Measurements from ENCODE around the gene ABCC8. TPM values are rescaled to one million over a fixed set of nuclear protein-coding genes. Genes with fewer than 3 reads are reported as not detected.

The ABCC8 gene
- polyA plus RNA-seq, 1 of the 3 experiments (the other 2 are of a cell fraction): 1.1 TPM

DNA sequence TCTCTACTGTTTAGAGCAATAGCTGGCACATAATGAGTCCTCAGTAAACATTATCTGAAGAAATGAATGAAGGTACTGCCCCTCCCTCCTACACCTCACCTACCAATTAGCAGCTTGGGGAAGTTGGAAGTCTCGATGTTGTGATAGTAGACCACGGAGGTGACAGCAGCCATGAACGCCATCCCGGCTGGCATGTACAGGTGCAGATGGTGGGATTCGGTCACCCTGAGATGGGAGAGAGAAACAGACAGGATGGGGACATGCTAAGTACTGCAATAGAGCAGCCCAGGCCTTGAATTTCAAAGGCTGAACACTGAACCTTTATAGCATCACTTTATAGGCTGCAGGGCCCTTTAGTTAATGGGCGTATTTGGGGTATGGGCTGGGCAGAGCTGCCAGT lies 6.6 kb downstream of the ABCC8 start:
- Histone ChIP-seq H3K79me2 (ENCODE audit: insufficient read depth) (no peaks in the 10 kb centered on the region), H3K4me2 (no peak overlapping the region), H3F3A (replicated peaks; ENCODE audit: insufficient read depth) (no peaks in the 10 kb centered on the region), H3K36me3 (replicated peaks in 1 of 2; ENCODE audit: control insufficient read depth in 1 of 2, insufficient read depth in 2 of 2, low read length in 1 of 2) (no peaks in the 10 kb centered on the region), H3K4me3 (ENCODE audit: low read depth in 2 of 2, low read length in 1 of 2) (no peak overlapping the region), H3K9me3 (no peaks in the 10 kb centered on the region), H3K27me3 (ENCODE audit: insufficient read depth) (peaks cover 6% of the 10 kb centered on the region; the same call in 1 of the 2 replicates), H3K9me2 (no peaks in the 10 kb centered on the region), H3K4me1 (ENCODE audit: control insufficient read depth in 1 of 2, insufficient read depth in 2 of 2, low read depth in 1 of 2, low read length in 1 of 2) (peaks cover 0 to 11% of the 10 kb centered on the region in 2 experiments; a peak in 1 of 4 replicates), H3K9ac (no peak overlapping the region), H3K27ac (ENCODE audit: low read depth in 2 of 2, low read length in 1 of 2) (no peak overlapping the region), H4K20me1 (ENCODE audit: insufficient read depth) (no peaks in the 10 kb centered on the region), H2AFZ (ENCODE audit: low read depth) (no peak overlapping the region)
- CTCF ChIA-PET: interaction anchor here (1.0 kb wide), 2 partner anchors 80 to 86 kb away, joined by 3 to 4 read pairs; no protein-coding TSS in a partner anchor
- TF ChIP-seq ELF1 (IDR thresholded peaks at IDR 0.05) (no peak), FOSL2 (IDR thresholded peaks at IDR 0.05; ENCODE audit: borderline replicate concordance, low read depth) (no peak), FOXJ3 (CRISPR knock-in tag; IDR thresholded peaks at IDR 0.05) (no peak)
- DNase-seq: no peak
- 70% methylated on average over 6 of the region's 6 CpGs for WGBS (ENCODE audit: low lambda C conversion rate)
- POLR2A ChIA-PET: no interaction called here

DNA sequence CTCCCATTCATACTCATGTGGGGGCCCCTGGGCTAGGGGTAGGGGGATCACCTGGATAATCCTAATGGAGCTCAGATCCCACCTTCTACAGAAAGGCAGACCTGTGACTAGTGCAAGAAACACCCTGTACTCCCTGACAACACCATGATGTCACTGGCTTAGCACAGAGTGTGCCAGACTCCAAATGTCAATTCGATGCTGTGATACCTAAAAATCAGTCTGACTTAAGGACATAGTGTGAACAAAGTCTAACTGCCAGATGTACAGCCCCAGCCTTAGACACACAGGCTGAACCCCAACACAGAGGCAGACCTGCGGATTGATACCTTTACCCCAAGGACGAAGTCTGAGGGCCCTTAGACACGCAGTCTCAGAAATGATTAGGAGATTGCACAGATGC lies 8.5 kb downstream of the ABCC8 start:
- no peak for DNase-seq
- Histone ChIP-seq H3K9me2 (no peaks in the 10 kb centered on the region), H4K20me1 (ENCODE audit: insufficient read depth) (no peaks in the 10 kb centered on the region), H3K27ac (ENCODE audit: low read depth in 2 of 2, low read length in 1 of 2) (no peak overlapping the region), H3K9me3 (no peaks in the 10 kb centered on the region), H3K9ac (no peak overlapping the region), H3K79me2 (ENCODE audit: insufficient read depth) (no peaks in the 10 kb centered on the region), H3K36me3 (replicated peaks in 1 of 2; ENCODE audit: control insufficient read depth in 1 of 2, insufficient read depth in 2 of 2, low read length in 1 of 2) (no peaks in the 10 kb centered on the region), H3F3A (replicated peaks; ENCODE audit: insufficient read depth) (no peaks in the 10 kb centered on the region), H3K27me3 (ENCODE audit: insufficient read depth) (no peaks in the 10 kb centered on the region), H3K4me2 (no peak overlapping the region), H3K4me3 (ENCODE audit: low read depth in 2 of 2, low read length in 1 of 2) (no peak overlapping the region), H2AFZ (ENCODE audit: low read depth) (no peak overlapping the region), H3K4me1 (ENCODE audit: control insufficient read depth in 1 of 2, insufficient read depth in 2 of 2, low read depth in 1 of 2, low read length in 1 of 2) (peaks cover 0 to 20% of the 10 kb centered on the region in 2 experiments; a peak in 1 of 4 replicates)
- ChIA-PET CTCF (interaction anchor here (1.2 to 2.0 kb wide), 3 partner anchors 36 to 81 kb away, joined by 3 to 5 read pairs (median 5); no protein-coding TSS in a partner anchor), POLR2A (no interaction called here)
- WGBS (ENCODE audit: low lambda C conversion rate): 66% methylated on average over 4 of the region's 4 CpGs
- TF ChIP-seq, protein P1, sequence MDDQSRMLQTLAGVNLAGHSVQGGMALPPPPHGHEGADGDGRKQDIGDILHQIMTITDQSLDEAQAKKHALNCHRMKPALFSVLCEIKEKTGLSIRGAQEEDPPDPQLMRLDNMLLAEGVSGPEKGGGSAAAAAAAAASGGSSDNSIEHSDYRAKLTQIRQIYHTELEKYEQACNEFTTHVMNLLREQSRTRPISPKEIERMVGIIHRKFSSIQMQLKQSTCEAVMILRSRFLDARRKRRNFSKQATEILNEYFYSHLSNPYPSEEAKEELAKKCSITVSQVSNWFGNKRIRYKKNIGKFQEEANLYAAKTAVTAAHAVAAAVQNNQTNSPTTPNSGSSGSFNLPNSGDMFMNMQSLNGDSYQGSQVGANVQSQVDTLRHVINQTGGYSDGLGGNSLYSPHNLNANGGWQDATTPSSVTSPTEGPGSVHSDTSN (IDR thresholded peaks at IDR 0.05): no peak
- TF ChIP-seq, protein P2, sequence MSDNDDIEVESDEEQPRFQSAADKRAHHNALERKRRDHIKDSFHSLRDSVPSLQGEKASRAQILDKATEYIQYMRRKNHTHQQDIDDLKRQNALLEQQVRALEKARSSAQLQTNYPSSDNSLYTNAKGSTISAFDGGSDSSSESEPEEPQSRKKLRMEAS (IDR thresholded peaks at IDR 0.05; ENCODE audit: low read depth): no peak

DNA sequence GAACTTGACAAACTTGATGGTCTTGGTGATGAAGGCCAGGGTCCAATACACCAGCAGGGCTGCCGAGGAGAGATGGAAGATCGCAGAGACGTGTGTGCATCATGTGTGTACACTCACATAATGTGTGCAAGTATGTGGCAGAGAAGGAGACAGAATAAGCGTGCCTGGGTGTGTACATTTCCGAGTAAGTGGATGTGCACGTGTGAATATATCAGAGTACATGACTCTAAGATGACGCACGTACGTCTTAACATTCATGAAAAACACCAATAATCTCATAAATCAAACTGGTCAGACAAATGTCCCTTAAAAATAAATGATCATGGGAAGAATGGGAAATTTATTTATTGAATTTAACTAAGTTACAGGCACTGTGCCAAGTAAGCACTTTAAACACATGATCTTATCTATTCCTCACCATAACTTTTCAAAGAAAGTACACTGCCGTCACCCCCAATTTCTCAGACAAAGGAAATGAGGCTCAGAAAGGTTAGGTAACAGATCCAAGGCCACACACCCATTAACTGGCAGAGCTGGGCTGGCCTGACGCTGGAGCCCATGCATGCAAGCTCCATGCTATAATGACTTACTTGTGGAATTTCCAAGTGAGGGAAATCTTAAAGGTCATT lies 13.0 kb downstream of the ABCC8 start:
- H4K20me1 ChIP-seq (ENCODE audit: insufficient read depth): no peaks in the 10 kb centered on the region
- H3K27ac ChIP-seq (ENCODE audit: low read depth in 2 of 2, low read length in 1 of 2): no peak overlapping the region
- peaks cover 0 to 11% of the 10 kb centered on the region in 2 experiments; a peak in 1 of 4 replicates for H3K4me1 ChIP-seq (ENCODE audit: control insufficient read depth in 1 of 2, insufficient read depth in 2 of 2, low read depth in 1 of 2, low read length in 1 of 2)
- H3K27me3 ChIP-seq (ENCODE audit: insufficient read depth): no peaks in the 10 kb centered on the region
- H3K36me3 ChIP-seq (replicated peaks in 1 of 2; ENCODE audit: control insufficient read depth in 1 of 2, insufficient read depth in 2 of 2, low read length in 1 of 2): no peaks in the 10 kb centered on the region
- H3K9me2 ChIP-seq: no peaks in the 10 kb centered on the region
- no peak overlapping the region for H3K9ac ChIP-seq
- no peak overlapping the region for H2AFZ ChIP-seq (ENCODE audit: low read depth)
- WGBS (ENCODE audit: low lambda C conversion rate): 43% methylated on average over 11 of the region's 11 CpGs
- H3F3A ChIP-seq (replicated peaks; ENCODE audit: insufficient read depth): no peaks in the 10 kb centered on the region
- H3K79me2 ChIP-seq (ENCODE audit: insufficient read depth): no peaks in the 10 kb centered on the region
- H3K4me2 ChIP-seq: no peak overlapping the region
- TF ChIP-seq YY1 (IDR thresholded peaks at IDR 0.05; ENCODE audit: low read depth) (no peak), CHD2 (IDR thresholded peaks at IDR 0.05; ENCODE audit: low read length, partially characterized antibody) (no peak), TEAD4 (IDR thresholded peaks at IDR 0.05; ENCODE audit: borderline replicate concordance, insufficient read depth) (no peak), TCF12 (IDR thresholded peaks at IDR 0.05) (peak; percentile 32; the same call in 1 of the 2 replicates), NFIC (IDR thresholded peaks at IDR 0.05; ENCODE audit: borderline replicate concordance) (peak; percentile 27; the same call in 1 of the 2 replicates), MXI1 (IDR thresholded peaks at IDR 0.05; ENCODE audit: low read depth, low read length) (no peak), GATA2 (CRISPR knock-in tag; IDR thresholded peaks at IDR 0.05) (no peak), EP300 (IDR thresholded peaks at IDR 0.05; ENCODE audit: borderline replicate concordance in 1 of 2, low read depth in 1 of 2, low read length in 1 of 2) (0 out of 4 replicates have a peak, but pooled peaks of 1 of the 2 experiments have one; percentile 14), JUND (IDR thresholded peaks at IDR 0.05) (no peak), RCOR1 (IDR thresholded peaks at IDR 0.05; ENCODE audit: low read length) (no peak), NRF1 (IDR thresholded peaks at IDR 0.05; ENCODE audit: low read depth, low read length) (no peak), FOXM1 (IDR thresholded peaks at IDR 0.05; ENCODE audit: low read depth) (no peak), RFX5 (IDR thresholded peaks at IDR 0.05; ENCODE audit: low read length) (no peak)
- TF ChIP-seq, protein P1 (IDR thresholded peaks at IDR 0.05): peak; percentile 59
- TF ChIP-seq, protein P3, sequence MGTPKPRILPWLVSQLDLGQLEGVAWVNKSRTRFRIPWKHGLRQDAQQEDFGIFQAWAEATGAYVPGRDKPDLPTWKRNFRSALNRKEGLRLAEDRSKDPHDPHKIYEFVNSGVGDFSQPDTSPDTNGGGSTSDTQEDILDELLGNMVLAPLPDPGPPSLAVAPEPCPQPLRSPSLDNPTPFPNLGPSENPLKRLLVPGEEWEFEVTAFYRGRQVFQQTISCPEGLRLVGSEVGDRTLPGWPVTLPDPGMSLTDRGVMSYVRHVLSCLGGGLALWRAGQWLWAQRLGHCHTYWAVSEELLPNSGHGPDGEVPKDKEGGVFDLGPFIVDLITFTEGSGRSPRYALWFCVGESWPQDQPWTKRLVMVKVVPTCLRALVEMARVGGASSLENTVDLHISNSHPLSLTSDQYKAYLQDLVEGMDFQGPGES (IDR thresholded peaks at IDR 0.05; ENCODE audit: low read depth, low read length): no peak
- ChIA-PET CTCF (interaction anchor here (0.9 to 1.9 kb wide), 5 partner anchors 8 to 80 kb away, joined by 3 to 8 read pairs (median 4); no protein-coding TSS in a partner anchor), POLR2A (no interaction called here)
- DNase-seq: no peak
- H3K4me3 ChIP-seq (ENCODE audit: low read depth in 2 of 2, low read length in 1 of 2): no peak overlapping the region
- no peaks in the 10 kb centered on the region for H3K9me3 ChIP-seq

All from SK-N-SH (cell line).